K562 (cell line): ENCODE results near the gene KCNK3. TPM values are rescaled to one million over a fixed set of nuclear protein-coding genes. Genes with fewer than 3 reads are reported as not detected.
A peak's percentile ranks its signal among the peaks of the same experiment; 100 is the strongest.

ENCODE experiments used
- ATAC-seq: fragments of 200-7000 bp; cut with Tn5 transposase; 3 replicates; pipeline ENCODE4 v1.9.1; 2020; ENCODE audit warnings: moderate library complexity
- BruUV-seq: library from RNA; stranded (reverse); fragments of 400-500 nt; replicated peaks from 2 replicates; lab custom pipeline; 2021; lab: Mats Ljungman, UMichigan
- CTCF ChIA-PET: fragments of 300-600 bp; formaldehyde crosslinking; extraction: SDS; loops from one replicate; lab custom pipeline; 2021; ENCODE audit warnings: low intra/inter-chr PET ratio; lab: Yijun Ruan, JAX
- POLR2A ChIA-PET: fragments of 300-600, 350-650 bp; sonication (Branson Sonifier 250); formaldehyde crosslinking; extraction: SDS; loops from one replicate; lab custom pipeline; 2021; ENCODE audit warnings: antibody characterized with exemption, inconsistent platforms; lab: Yijun Ruan, JAX
- DNase-seq, 4 experiments: peaks; one replicate each; pipeline versions ENCODE4 v3.0.0 to v3.0.0-alpha.2; 2011 to 2018; ENCODE audit warnings: low spot score in 3 of 4, mixed read lengths in 3 of 4; ENCODE audit errors: extremely low read depth in 1 of 4
- FAIRE-seq: peaks from 2 replicates; lab custom pipeline; 2011; peaks lifted over from hg19 to GRCh38; lab: Jason Lieb, UNC
- H2AFZ ChIP-seq: 2 replicates; pipeline ENCODE4 v1.6.0; 2011; ENCODE audit warnings: low read depth, low read length, control low read depth, inconsistent platforms
- H3K27ac ChIP-seq: fragments of 200-600 bp; 3 replicates; pipeline ENCODE4 v1.8.0; 2011; ENCODE audit warnings: low read depth, mild to moderate bottlenecking, control low read depth, inconsistent platforms, low read length, moderate library complexity, mixed read lengths; ENCODE audit errors: extremely low read depth
- H3K27me3 ChIP-seq, 2 experiments: fragments of 300-600 bp in 1 of 2; 2 replicates in 1 of 2; 3 replicates in 1 of 2; pipeline versions ENCODE4 v1.6.0 to v1.8.0; 2011; ENCODE audit warnings: inconsistent platforms in 2 of 2, low read length in 2 of 2, mild to moderate bottlenecking in 1 of 2, mixed read lengths in 1 of 2, moderate library complexity in 1 of 2; ENCODE audit not compliant: control insufficient read depth in 2 of 2, insufficient read depth in 2 of 2
- H3K36me3 ChIP-seq: fragments of 300-600 bp; 3 replicates; pipeline ENCODE4 v1.8.0; 2011; ENCODE audit warnings: mild to moderate bottlenecking, low read length, inconsistent platforms; ENCODE audit not compliant: control insufficient read depth, insufficient read depth
- H3K4me1 ChIP-seq, 2 experiments: fragments of 200-600 bp in 1 of 2; replicated peaks in 1 of 2; 2 replicates in 1 of 2; 3 replicates in 1 of 2; pipeline versions ENCODE4 v1.5.1 to v1.8.0; 2011; ENCODE audit warnings: inconsistent platforms in 2 of 2, low read length in 2 of 2, mild to moderate bottlenecking in 1 of 2, mixed read lengths in 1 of 2, moderate library complexity in 1 of 2; ENCODE audit not compliant: control insufficient read depth in 2 of 2, insufficient read depth in 2 of 2
- H3K4me2 ChIP-seq: 2 replicates; pipeline ENCODE4 v1.6.1; 2011; ENCODE audit warnings: low read length, control low read depth, inconsistent platforms, mixed read lengths; ENCODE audit not compliant: insufficient read depth
- H3K4me3 ChIP-seq: fragments of 200-600 bp; sonication (generic), shearing (Covaris generic); 2 replicates; pipeline ENCODE4 v1.5.1; 2016; ENCODE audit warnings: control low read depth, inconsistent platforms
- H3K79me2 ChIP-seq: fragments of 200-600 bp; 3 replicates; pipeline ENCODE4 v1.8.0; 2011; ENCODE audit warnings: low read length, inconsistent platforms; ENCODE audit not compliant: control insufficient read depth, insufficient read depth
- H3K9ac ChIP-seq, 2 experiments: 2 replicates each; pipeline versions ENCODE4 v1.6.0 to v1.6.1; 2011; ENCODE audit warnings: low read depth in 2 of 2, low read length in 2 of 2, control low read depth in 1 of 2, inconsistent platforms in 1 of 2, mild to moderate bottlenecking in 1 of 2, mixed read lengths in 1 of 2; ENCODE audit not compliant: insufficient read depth in 1 of 2
- H3K9me1 ChIP-seq: one replicate; pipeline ENCODE4 v1.6.0; 2011; ENCODE audit warnings: inconsistent platforms, mild to moderate bottlenecking, low read length, moderate library complexity; ENCODE audit not compliant: control insufficient read depth, insufficient read depth
- H3K9me3 ChIP-seq: replicated peaks from 2 replicates; pipeline ENCODE4 v1.5.1; 2011; ENCODE audit warnings: low read depth, low read length, inconsistent platforms; ENCODE audit not compliant: control insufficient read depth, insufficient read depth
- H4K20me1 ChIP-seq: replicated peaks from 2 replicates; pipeline ENCODE4 v1.6.1; 2011; ENCODE audit warnings: low read length, inconsistent platforms, mixed read lengths; ENCODE audit not compliant: control insufficient read depth, insufficient read depth
- CEBPG ChIP-seq, 3 experiments: fragments of 200-800 bp in 1 of 3; sonication (Bioruptor generic) in 1 of 3; sonication (generic) in 1 of 3; formaldehyde crosslinking in 1 of 3; IDR thresholded peaks in 2 of 3; conservative IDR thresholded peaks in 1 of 3; 2 replicates each; pipeline versions ENCODE4 v1.6.1 to v1.8.0; 2016 to 2022; ENCODE audit warnings: missing compliant biosample characterization in 2 of 3, missing genetic modification characterization in 2 of 3, mild to moderate bottlenecking in 1 of 3, missing genetic modification reagents in 1 of 3
- NCOR1 ChIP-seq: fragments of 450-650 bp; IDR thresholded peaks from 2 replicates; pipeline ENCODE4 v1.6.1; 2016; ENCODE audit warnings: mild to moderate bottlenecking, moderate library complexity
- WGBS: fragments of 100-300 bp; shearing (Covaris generic); methylation state at CpG from one replicate; pipeline ENCODE4 v1.1.6; 2016; ENCODE audit warnings: low coverage, mixed read lengths; ENCODE audit not compliant: insufficient coverage; ENCODE audit errors: missing lambda C conversion rate; 5-methylcytosine and 5-hydroxymethylcytosine counted together
- in situ Hi-C: fragments of 300-500 bp; cut with MboI; formaldehyde crosslinking; loops from 4 replicates; pipeline ENCODE4 v1.15.0; 2018; ENCODE audit warnings: inconsistent platforms, mixed read lengths
- intact Hi-C: fragments of 100-400 bp; cut with micrococcal nuclease; formaldehyde crosslinking; loops from 2 replicates; pipeline ENCODE4 v1.14.2; 2022
- polyA plus RNA-seq, 8 experiments: library from polyadenylated mRNA; depleted of rRNA in 4 of 8; stranded (reverse) in 5 of 8; unstranded in 3 of 8; fragments of >200 nt; fragmentation: Nextera tagmentation in 2 of 8; fragmentation: Illumina TruSeq in 1 of 8; extraction: Ambion mirVana in 2 of 8; extraction: Trizol in 1 of 8; gene quantifications; 2 replicates each; pipeline versions ENCODE4 v1.2.1 to v1.2.3, GENCODE V29; 2011 to 2014; ENCODE audit warnings: inconsistent platforms in 1 of 8, missing spikeins in 1 of 8
- total RNA-seq, 7 experiments: library from RNA; depleted of rRNA in 6 of 7; stranded (reverse); fragments of >200 nt in 6 of 7; fragmentation: Illumina TruSeq in 2 of 7; extraction: Trizol in 2 of 7; gene quantifications; 2 replicates each; pipeline versions ENCODE4 v1.2.1 to v1.2.3, GENCODE V29; 2011 to 2021; ENCODE audit warnings: low replicate concordance in 1 of 7
- TF ChIP-seq, protein P1 (sequence below), 2 experiments: fragments of 450-650 bp in 1 of 2; sonication (generic) in 1 of 2; formaldehyde crosslinking in 1 of 2; IDR thresholded peaks in 1 of 2; conservative IDR thresholded peaks in 1 of 2; 2 replicates each; pipeline versions ENCODE4 v1.6.1 to v1.8.1; 2016 to 2023; ENCODE audit warnings: mild to moderate bottlenecking in 2 of 2, moderate library complexity in 2 of 2, inconsistent platforms in 1 of 2, missing genetic modification reagents in 1 of 2

Gene KCNK3
- total and polyA plus RNA-seq, 9 of the 15 experiments (the other 6 are each of a cell fraction or from before 2014, with no cell fraction given), result 0.01 to 0.20 (median 0.07) TPM; not detected in 5

DNA sequence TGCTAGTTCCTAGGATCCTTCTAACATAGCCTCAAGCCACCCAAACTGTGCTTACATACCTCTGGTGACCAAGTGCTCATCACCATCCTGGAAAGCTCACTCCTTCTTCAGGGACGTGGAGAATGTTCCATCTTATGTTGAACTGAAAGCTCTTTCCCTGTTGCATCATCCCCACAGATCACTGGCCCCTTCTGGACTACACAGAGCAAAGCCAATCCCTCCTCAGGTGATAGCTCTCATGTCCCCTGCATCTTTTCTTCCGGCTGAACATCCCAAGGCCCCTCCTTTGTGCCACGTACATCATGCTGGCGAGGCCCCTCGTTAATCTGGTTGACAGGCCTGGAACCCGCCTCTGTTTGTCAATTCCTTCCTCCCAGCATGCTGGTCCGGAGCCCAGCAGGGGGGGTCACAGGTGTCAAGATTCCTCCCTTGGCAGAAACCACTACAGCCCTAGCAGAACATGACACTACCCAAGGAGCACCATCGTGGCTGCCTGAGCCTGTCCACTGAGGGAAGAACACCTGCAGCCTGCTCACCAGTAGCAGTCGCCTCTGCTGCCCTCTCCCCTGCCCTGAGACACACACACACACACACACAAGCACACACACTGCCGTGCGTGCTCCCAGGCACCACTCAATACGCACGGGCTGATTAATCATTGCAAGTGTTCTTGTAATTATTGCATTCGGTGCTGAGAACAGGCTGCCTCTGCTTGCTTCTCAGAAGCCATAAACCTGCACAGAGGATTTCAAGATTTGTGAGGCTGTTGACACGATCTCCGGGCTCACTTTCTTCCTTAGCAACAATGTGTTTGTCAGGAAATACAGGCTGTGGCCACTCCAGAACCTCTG lies 6.3 kb upstream of the KCNK3 start:
- no TSS peak for BruUV-seq
- FAIRE-seq (no peak), DNase-seq (no peak), ATAC-seq (peak; percentile 26; the same call in 2 of the 3 replicates)
- Histone ChIP-seq H3K4me1 (no peaks in the 10 kb centered on the region), H3K4me2 (no peak overlapping the region), H3K27ac (no peak overlapping the region), H4K20me1 (peaks cover 3% of the 10 kb centered on the region; the same call in 1 of the 2 replicates), H3K36me3 (no peaks in the 10 kb centered on the region), H3K9me1 (peaks cover 4% of the 10 kb centered on the region), H3K27me3 (peaks cover 10 to 68% of the 10 kb centered on the region in 2 experiments; a peak in 4 of 5 replicates), H2AFZ (no peak overlapping the region), H3K79me2 (no peaks in the 10 kb centered on the region), H3K4me3 (no peak overlapping the region), H3K9me3 (no peaks in the 10 kb centered on the region), H3K9ac (no peak overlapping the region)
- ChIA-PET CTCF (no interaction called here), POLR2A (interaction anchor here (0.5 kb wide), 1 partner anchor 329 kb away, joined by 3 read pairs; no protein-coding TSS in a partner anchor)
- in situ Hi-C loops, result no loop called here
- TF ChIP-seq NCOR1, result no peak
- TF ChIP-seq, protein P1, sequence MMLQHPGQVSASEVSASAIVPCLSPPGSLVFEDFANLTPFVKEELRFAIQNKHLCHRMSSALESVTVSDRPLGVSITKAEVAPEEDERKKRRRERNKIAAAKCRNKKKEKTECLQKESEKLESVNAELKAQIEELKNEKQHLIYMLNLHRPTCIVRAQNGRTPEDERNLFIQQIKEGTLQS (IDR thresholded peaks at IDR 0.05), result peak; percentile 43
- TF ChIP-seq, protein P1 (CRISPR knock-in tag; conservative IDR thresholded peaks at IDR 0.05), result no peak
- no peak for TF ChIP-seq CEBPG (CRISPR knock-in tag; IDR thresholded peaks at IDR 0.05)
- peak; percentile 46 to 63; a peak in 3 of 4 replicates for TF ChIP-seq CEBPG (tag; conservative IDR thresholded peaks at IDR 0.05 in 1 of 2, IDR thresholded peaks at IDR 0.05 in 1 of 2)
- intact Hi-C loops, result no loop called here
- WGBS, result 2% methylated on average over 16 of the region's 16 CpGs
